NCI-H748 treated with DMSO at 0.1 percent for 48 hours (cell line): ENCODE data around the gene ILF3.
A peak's percentile ranks its signal among the peaks of the same experiment; 100 is the strongest.
"Not testable (repeated sequence)": the region's sequence is repeated elsewhere in the genome, so short reads cannot be mapped to it uniquely, and the experiment has no call there.

Experiments used
- DNase-seq: peaks from one replicate; lab custom pipeline; 2025; lab: John Stamatoyannopoulos, UW

Gene ILF3

DNA sequence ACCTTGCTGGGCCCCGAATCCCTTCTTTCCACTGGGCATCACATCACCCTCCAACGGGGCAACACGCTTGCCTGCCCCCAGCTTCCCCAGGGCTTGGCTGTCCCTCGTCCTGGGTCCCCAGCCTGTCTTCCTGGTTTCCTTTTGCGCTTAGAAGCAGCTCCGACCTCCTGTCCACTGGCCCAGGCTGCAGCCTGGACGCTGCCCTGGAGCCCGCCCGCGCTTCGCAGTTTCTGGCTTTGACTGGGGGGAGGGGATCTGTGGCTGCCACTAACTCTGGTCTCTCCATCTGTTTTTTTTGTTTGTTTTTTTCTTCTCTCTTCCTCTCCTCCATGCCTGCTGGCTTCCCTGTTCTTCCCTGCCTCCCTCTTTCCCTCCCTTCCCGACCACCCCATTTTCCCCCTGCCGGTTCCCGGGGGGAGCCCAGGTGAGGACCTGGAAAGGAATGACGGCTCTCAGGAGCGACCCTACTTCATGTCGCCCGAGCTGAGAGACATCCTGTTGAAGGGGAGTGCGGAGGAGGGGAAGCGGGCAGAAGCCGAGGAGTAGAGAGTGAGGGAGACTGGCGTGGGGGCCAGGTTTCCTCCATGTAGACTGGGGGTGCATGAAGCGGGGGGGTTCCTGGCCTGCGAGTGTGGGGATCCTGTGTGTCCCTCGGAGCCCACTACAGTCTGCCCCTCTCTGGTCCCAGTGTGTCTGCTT lies 11.5 kb upstream of the ILF3 start:
- no peak for DNase-seq

DNA sequence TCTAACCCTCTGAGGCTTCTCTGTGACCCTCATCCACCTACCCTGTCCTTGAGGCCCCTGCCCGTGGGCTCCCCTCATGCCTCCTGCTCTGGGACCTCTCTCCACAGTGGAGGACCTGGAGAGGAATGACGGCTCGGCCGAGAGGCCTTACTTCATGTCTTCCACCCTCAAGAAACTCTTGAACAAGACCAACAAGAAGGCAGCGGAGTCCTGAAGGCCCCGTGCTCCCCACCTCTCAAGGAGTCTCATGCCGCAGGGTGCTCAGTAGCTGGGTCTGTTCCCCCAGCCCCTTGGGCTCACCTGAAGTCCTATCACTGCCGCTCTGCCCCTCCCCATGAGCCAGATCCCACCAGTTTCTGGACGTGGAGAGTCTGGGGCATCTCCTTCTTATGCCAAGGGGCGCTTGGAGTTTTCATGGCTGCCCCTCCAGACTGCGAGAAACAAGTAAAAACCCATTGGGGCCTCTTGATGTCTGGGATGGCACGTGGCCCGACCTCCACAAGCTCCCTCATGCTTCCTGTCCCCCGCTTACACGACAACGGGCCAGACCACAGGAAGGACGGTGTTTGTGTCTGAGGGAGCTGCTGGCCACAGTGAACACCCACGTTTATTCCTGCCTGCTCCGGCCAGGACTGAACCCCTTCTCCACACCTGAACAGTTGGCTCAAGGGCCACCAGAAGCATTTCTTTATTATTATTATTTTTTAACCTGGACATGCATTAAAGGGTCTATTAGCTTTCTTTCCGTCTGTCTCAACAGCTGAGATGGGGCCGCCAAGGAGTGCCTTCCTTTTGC lies 10.8 kb upstream of the ILF3 start:
- no peak for DNase-seq

DNA sequence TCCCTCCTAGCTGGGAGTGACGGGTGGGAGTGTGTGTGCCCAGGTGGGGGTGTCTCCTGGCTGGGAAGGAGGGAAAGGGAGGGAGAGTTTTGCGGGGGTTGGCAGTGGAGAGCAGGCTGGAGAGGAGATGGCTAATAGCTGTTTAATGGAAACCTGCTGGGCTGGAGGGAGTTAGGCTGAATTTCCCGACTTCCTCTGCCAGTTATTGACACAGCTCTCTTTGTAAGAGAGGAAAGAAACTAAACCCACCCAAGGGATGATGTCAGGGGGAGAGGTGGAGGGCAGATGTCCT lies 10.2 kb upstream of the ILF3 start:
- DNase-seq = no peak

DNA sequence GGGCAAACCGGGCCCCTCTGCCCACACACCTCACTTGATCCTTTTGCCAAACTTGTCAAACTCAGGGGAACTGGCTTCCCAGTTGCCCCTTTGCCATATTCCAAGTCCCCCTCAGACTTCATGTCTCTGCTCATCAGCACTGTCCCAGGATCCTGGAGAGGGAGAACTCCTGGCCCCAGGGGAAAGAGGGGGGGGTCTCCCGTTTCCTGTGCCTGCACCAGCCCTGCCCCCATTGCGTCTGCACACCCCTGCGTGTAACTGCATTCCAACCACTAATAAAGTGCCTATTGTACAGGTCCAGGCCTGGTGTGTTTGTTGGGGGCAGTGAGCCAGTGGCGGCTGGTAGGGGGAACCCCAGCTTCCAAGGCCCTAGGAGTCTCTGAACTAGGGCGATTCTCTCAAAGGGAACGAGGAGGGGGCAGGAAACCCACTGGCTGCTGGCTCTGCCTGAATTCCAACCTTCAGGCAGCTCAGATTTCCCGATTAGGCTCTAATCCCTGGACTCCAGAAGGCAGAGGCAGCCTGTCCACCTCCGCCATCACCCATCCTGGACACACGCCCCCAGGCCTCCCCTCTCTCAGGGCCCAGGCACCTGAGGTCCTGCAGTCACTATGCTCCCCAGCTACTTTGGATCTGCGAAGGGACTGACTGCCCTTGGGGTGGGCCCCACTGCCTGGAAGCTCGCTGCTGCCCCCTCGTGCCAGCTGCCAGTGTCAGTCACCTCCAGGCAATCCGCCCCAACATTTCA lies 9.7 kb upstream of the ILF3 start:
- no peak for DNase-seq

DNA sequence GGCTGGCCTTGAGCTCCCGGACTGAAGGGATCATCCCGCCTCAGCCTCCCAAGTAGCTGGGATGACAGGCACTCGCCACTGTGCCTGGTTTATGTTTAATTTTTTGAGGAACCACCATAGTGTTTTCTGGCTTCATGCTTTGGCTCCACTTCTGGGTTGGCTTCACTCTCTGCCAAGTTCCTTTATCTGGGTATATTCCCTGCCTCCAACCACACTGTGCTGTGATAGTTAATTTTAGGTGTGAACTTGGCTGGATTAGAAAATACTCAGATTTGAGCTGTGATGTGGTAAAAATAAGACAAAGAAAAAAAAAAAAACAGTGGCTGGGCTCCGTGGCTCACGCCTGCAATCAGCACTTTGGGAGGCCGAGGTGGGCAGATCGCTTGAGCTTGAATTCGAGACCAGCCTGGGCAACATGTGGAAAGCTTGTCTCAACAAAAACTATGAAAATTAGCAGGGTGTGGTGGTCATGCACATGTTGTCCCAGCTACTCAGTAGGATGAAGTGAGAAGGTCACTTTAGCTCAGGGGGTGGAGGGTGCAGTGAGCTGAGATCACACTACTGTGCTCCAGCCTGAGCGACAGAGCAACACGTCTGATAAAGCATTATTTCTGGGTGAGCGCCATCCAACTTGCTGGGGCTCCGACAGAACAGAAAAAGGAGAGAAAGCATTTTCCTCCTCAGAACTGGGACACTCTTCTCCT lies 7.5 kb upstream of the ILF3 start:
- DNase-seq = no peak

DNA sequence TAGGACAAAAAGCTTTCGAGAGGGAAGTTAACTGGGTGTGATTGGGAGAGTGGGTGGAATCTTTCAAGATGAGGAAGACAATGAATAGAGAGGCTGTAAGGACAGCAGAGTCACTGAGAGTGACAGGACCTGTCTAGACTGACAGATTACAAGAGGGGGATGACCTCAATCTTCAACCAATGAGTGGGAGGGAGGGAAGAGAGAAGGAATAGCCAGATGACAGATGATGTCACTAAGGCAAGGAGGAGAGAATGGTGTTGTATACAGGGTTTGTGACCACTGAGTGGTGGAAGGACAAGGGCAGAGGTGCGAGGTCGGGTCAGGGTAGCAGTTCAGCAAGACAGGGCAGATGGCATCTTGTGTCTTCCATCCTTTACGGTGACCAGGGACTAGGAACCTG lies 5.8 kb upstream of the ILF3 start:
- DNase-seq = no peak

DNA sequence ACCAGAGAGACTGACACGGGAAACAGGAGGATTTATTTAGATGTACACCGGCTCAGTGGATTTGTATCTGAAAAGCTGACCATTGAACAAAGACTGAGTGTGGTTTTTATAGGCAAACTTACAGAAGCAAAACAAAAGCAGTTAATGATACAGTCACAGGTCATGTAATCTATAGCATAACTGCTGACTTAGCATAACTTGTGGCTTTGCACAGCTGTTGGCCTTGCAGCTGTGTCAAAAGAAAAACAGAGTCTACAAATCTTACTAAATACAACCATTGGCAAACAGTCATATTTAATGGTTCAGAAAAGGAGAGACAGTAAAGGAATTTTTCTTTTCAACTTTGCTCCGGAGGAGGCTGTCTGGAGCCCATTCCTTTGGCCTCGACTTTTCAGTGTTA lies 2.3 kb upstream of the ILF3 start:
- no peak for DNase-seq

DNA sequence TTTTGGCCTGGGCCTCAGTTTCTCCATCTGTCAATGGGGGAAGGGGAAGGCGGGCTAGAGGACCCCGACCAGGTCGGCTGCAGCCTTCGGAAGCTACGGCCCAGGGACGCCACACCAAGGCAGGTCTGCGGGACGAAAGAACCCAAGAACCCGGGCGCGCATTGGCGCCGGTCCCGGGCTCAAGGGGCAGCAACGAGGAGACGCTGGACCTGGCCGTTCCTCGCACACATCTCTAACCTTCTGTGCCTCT lies 739 bp upstream of the ILF3 start:
- no peak for DNase-seq

DNA sequence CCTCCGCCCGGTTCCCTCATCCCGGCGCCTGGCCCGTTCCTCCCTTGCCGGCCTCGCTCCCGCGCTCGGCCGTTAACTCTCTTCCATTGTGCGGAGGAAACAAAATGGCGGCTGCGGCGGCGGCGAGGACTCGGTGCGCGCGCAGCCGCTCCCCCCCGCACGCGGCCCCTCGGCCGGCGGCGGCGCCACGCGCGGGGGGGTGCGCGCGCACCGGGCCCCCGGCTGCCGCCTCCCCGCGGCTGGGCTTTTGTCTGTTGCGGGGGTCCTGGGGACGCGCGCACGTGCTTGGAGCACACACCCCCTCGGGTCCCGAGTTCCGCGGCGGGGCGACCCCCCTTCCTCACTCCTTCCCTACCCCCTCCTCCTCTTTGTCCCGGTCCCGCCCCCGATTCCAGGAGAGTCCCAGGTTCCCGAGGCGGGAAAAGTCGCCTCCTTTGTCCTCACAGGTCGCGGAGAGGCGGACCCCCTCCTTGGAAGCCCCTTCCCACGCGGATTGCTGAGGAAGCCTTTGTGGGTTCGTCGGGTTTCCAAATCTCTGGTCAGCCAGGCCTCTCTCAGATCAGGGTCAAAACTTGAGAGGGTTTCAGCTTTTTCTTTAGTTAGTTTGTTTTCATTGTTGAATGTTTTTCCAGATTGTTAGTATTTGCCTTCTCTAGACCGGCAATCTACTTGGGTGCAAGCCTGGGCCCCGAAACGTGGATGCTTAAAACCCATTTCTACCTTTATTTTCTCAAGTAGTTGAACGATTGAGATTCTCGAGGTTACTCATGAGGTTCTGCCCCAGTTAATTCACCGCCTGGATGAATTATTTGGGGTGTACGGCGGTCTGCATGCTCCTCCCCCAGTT lies 687 bp downstream of the ILF3 start:
- peak; percentile 8 for DNase-seq

DNA sequence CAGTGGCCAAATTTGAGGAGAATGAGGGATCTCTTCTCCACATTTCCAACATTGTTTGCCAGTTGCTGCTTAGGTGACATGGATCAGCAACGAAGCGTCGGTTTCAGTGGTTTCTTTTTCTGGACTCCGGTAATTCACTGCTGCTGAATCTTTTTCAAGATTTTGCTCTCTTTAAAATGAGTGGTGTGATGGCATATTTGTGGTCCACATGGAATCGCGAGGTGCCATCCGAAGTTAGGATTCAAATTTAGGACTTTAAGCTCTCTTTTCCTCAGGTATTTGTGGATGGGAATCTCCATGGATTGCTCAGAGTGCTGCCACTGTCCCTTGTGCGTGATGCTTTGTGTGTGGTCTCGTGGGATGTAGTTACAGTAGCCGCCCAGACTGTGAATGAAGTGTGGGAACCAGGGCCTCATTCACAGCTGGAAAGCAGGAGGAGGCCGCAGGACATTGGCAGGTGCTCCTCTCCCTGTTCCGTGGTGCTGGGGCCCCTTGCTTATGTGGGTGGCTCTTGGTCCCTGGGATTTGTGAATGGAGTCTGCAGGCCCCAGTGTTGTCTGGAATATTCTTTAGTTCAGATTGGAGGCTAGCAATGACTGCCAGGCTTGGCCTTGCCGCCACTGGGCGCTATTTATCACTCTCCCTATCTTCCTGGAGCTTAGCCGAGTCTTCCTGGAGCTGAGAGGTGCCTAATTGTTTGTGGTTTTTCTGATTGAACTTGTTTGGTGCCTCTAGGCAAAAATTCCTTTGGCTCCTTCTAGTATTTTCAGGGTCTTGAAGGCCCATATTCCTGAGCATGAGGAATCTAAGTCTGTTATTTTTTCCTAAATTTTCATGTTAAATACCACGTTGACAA lies 1.5 kb downstream of the ILF3 start:
- DNase-seq = no peak

DNA sequence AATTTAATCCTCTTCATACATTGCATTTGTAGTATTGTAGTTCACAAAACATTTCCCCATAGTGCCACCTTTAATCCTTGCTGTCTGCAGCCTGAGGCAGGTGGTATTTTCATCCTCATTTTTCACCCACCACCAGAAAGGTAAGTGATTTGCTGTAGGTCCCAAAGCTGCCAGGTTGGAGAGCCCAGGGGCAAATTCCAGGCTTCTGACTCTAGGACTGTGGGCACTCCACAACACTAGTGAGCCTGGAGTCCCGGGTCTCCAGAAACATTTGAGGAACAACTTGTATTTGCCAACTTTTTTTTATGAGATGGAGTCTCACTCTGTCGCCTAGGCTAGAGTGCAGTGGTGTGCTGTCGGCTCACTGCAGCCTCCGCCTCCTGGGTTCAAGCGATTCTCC lies 6.2 kb downstream of the ILF3 start:
- DNase-seq = no peak

DNA sequence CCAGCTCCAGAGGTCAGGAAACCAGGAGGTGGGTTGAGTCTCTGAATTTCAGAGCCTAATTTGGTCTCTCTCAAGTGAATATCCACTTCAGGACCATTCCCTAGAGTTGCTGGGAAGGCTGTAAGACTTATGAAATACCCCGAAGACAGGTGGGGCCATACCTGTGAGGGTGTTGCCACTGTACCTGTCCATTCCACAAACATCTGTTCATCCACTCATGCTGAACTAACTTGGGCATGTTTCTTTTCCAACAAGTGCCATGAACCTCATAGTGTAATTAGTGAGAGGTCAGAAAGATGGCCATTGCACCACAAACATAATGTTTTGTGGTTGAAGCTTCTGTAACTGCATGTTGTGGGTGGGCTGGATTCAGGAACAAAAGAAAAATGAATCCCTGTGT lies 7.8 kb downstream of the ILF3 start:
- DNase-seq = no peak

DNA sequence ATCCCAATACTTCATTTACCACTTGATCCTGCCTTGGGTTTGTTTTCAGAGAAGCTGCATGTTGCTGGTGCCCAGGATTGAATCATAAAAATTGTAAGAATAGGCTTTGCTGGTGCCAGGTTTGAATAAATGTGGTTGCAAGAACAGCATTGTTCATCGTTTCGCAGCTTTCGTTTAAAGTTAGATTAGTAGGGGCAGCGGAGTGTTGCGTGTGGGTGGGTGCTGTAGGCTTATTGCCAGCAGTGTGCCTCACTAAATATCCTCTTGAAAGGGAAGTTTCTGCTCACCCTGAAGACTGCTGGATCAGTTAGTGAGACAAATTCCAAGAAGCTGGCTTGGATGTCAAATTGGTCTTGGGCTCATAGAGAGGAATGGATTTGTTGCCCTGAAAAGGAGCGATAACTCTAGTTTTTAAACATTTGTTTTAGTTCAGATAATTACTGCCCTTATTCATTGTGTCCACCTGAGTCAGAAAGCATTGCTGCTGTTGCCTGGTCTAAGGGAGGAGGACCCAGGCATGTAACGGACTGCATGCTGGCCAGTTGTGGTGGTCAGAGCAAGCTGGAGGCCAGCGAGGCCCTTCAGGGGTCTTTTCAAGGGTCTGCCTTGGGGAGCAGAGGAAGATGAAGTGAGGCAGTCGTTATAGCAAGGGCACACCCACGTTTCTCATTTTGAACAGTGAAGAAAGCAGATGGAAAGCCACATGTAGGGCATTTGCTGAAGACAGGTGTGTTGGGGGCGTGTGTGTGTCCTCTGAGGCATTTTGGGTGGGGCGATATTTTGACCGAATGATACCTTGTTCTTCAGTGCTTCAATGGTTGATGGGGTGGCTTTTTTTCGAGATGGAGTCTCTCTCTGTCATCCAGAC lies 8.5 kb downstream of the ILF3 start:
- no peak for DNase-seq

DNA sequence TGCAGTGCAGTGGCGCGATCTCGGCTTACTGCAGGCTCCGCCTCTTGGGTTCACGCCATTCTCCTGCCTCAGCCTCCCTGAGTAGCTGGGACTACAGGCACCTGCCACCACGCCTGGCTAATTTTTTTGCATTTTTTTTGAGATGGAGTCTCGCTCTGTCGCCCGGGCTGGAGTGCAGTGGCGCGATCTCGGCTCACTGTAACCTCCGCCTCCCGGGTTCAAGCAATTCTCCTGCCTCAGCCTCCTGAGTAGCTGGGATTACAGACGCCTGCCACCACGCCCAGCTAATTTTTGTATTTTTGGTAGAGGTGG lies 9.1 kb downstream of the ILF3 start:
- not testable (repeated sequence) for DNase-seq

DNA sequence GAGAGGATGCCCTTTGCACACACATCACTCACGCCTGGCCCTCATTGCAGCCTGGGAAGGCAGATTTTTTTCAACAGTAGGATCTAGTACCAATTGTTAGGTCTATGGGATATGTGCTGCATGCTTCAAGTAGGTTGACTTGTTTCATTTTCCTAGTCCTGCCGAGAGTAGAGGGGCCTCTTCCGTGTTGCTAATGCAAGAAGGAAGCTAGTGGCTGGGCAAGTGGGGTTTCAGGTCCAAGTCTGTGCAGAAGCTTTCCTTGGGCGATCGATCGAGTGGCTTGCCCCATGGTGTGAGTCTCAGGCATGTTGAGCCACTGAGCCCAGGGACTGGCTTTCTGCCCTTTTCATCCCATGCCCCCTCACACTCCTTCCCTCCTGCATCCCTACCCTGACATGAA lies 13.7 kb downstream of the ILF3 start:
- no peak for DNase-seq

DNA sequence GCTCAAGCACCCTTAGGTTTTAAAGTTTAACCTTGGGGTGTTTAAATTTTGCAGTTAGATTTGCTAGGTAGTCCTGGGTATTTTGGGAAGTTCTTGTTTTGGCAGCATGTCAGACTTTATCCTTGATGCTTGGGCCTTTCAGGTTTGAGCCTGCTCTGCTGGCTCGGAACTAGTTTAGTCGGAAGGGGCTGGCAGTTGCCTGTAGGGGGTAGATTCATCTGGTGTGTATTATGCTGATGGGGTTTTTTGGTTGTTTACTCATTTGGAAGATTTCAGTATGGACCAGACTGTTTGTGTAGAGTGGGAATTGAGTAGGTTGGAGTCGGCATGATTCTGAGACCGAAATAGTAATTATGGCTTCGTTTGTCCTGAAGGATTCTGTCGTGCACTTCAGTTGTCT lies 15.1 kb downstream of the ILF3 start:
- DNase-seq = no peak

DNA sequence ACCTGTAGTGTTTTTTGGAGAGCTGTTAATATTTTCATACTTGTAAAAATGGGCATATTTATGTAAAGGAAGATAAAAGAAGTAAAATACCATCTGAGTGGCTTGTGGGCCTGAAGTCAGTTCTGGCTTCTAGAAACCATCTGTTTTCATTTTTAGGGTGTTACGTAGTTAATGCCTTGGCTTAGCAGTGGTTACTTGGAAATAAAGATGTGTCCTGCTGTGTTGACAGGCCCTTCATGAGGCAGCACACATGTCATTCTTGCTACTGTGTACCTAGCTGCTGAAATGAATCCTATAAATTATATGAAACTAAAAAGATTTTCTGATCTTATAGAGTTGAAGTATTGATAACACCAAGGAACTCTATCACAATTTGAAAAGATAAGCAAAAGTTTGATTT lies 16.0 kb downstream of the ILF3 start:
- DNase-seq = no peak

DNA sequence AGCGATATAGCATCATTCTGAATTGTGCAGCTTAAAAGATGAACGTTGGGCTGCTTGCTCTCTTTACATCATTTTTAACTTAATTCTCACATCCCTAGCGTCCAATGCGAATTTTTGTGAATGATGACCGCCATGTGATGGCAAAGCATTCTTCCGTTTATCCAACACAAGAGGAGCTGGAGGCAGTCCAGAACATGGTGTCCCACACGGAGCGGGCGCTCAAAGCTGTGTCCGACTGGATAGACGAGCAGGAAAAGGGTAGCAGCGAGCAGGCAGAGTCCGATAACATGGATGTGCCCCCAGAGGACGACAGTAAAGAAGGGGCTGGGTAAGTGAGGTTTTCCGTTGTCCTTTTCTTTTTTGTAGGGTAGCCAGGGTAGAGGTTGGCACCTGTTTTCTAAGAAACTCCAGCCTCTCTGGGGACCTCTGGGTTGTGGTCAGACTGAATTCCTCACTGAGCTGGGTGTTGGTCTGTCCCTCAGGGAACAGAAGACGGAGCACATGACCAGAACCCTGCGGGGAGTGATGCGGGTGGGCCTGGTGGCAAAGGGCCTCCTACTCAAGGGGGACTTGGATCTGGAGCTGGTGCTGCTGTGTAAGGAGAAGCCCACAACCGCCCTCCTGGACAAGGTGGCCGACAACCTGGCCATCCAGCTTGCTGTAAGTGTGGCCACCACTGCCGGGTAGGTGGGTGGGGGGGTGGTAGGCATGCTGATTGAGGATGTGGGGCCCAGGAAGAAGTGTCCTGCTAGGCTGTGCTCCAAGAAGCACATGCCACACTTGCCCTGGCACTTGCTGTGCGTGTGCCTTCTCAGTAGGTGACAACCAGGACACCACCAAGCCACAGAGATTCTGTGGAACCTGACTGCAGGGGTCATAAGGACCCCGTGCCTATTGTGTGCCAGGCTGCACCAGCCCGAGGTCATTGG lies 17.0 kb downstream of the ILF3 start:
- DNase-seq = no peak

DNA sequence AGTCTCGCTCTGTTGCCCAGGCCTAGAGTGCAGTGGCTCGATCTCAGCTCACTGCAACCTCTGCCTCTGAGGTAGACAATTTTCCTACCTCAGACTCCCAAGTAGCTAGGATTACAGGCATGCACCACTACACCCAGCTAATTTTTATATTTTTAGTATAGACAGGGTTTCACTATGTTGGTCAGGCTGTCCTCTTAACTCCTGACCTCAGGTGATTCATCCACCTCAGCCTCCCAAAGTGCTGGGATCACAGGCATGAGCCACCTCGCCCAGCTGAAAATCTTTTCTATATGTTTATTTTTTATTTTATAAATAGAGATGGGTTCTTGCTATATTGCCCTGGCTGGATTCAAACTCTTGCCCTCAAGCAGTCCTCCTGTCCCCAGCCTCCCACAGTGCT lies 17.8 kb downstream of the ILF3 start:
- DNase-seq = not testable (repeated sequence)
